ENCODE data around the gene MSL3.

MSL3 gene

GRCh38 chrX:11753668-11754067, 4.4 kb upstream of the MSL3 start:
- no peak for TF ChIP-seq CTCF (IDR thresholded peaks at IDR 0.05; ENCODE audit: borderline replicate concordance, insufficient read depth, low read depth, low read length)
- H3K4me3 ChIP-seq (ENCODE audit: low read depth, low read length), result no peak overlapping the region

- no peak for TF ChIP-seq CTCF (IDR thresholded peaks at IDR 0.05; ENCODE audit: borderline replicate concordance, insufficient read depth, low read depth, low read length)
Measured at GRCh38 chrX:11754958-11755645, 2.9 kb upstream of the MSL3 start.

GRCh38 chrX:11755724-11756123, 2.3 kb upstream of the MSL3 start:
- no peak overlapping the region for H3K4me3 ChIP-seq (ENCODE audit: low read depth, low read length)
- TF ChIP-seq CTCF (IDR thresholded peaks at IDR 0.05; ENCODE audit: borderline replicate concordance, insufficient read depth, low read depth, low read length), result no peak

More at GRCh38 chrX:11754958-11755645, 2.9 kb upstream of the MSL3 start:
- H3K4me3 ChIP-seq (ENCODE audit: low read depth, low read length), result no peak overlapping the region

GRCh38 chrX:11756354-11757318, 1.4 kb upstream of the MSL3 start:
- TF ChIP-seq CTCF (IDR thresholded peaks at IDR 0.05; ENCODE audit: borderline replicate concordance, insufficient read depth, low read depth, low read length), result no peak
- no peak overlapping the region for H3K4me3 ChIP-seq (ENCODE audit: low read depth, low read length)

GRCh38 chrX:11757397-11757718, 679 bp upstream of the MSL3 start:
- peak overlapping the region; percentile 63 for H3K4me3 ChIP-seq (ENCODE audit: low read depth, low read length)
- TF ChIP-seq CTCF (IDR thresholded peaks at IDR 0.05; ENCODE audit: borderline replicate concordance, insufficient read depth, low read depth, low read length), result no peak

- peak overlapping the region; percentile 73 for H3K4me3 ChIP-seq (ENCODE audit: low read depth, low read length)
- peak; percentile 68 for TF ChIP-seq CTCF (IDR thresholded peaks at IDR 0.05; ENCODE audit: borderline replicate concordance, insufficient read depth, low read depth, low read length)
Measured at GRCh38 chrX:11758400-11759171, 549 bp downstream of the MSL3 start.
